ENCODE results near the gene TSEN54. TPM values are rescaled to one million over a fixed set of nuclear protein-coding genes. Genes with fewer than 3 reads are reported as not detected.
"Not testable (repeated sequence)": the region's sequence is repeated elsewhere in the genome, so short reads cannot be mapped to it uniquely, and the experiment has no call there.

The TSEN54 gene
- polyA plus RNA-seq, 1 of the 3 experiments (the other 2 are of a cell fraction): 29.8 TPM

GRCh38 chr17:75476752-75477489 lies 39.4 kb upstream of the TSEN54 start:
- H3K27ac ChIP-seq (ENCODE audit: low read depth in 2 of 2, low read length in 1 of 2): no peak overlapping the region
- H3K4me1 ChIP-seq (ENCODE audit: control insufficient read depth in 1 of 2, insufficient read depth in 2 of 2, low read depth in 1 of 2, low read length in 1 of 2): no peaks in the 10 kb centered on the region; a peak in 1 of 4 replicates
- TF ChIP-seq REST (IDR thresholded peaks at IDR 0.05; ENCODE audit: low read depth, low read length): no peak
- TF ChIP-seq FOXJ3 (CRISPR knock-in tag; IDR thresholded peaks at IDR 0.05): no peak
- no peak for TF ChIP-seq ELF1 (IDR thresholded peaks at IDR 0.05)
- TF ChIP-seq PBX3 (IDR thresholded peaks at IDR 0.05): no peak
- no peak for TF ChIP-seq JUND (IDR thresholded peaks at IDR 0.05)
- no peak for TF ChIP-seq ZBTB33 (IDR thresholded peaks at IDR 0.05; ENCODE audit: borderline replicate concordance, low read depth)
- TF ChIP-seq TEAD4 (IDR thresholded peaks at IDR 0.05; ENCODE audit: borderline replicate concordance, insufficient read depth): no peak
- no peak for TF ChIP-seq MXI1 (IDR thresholded peaks at IDR 0.05; ENCODE audit: low read depth, low read length)
- TF ChIP-seq GATA2 (CRISPR knock-in tag; IDR thresholded peaks at IDR 0.05): no peak
- TF ChIP-seq RXRA (IDR thresholded peaks at IDR 0.05; ENCODE audit: borderline replicate concordance, low read depth): no peak
- TF ChIP-seq FOXM1 (IDR thresholded peaks at IDR 0.05; ENCODE audit: low read depth): no peak
- TF ChIP-seq TAF1 (IDR thresholded peaks at IDR 0.05; ENCODE audit: borderline replicate concordance, low read depth, low read length): no peak
- no peak for DNase-seq
- H4K20me1 ChIP-seq (ENCODE audit: insufficient read depth): peaks cover 24% of the 10 kb centered on the region; the same call in 1 of the 2 replicates
- ChIA-PET POLR2A (interaction anchor here (1.1 kb wide), 2 partner anchors 21 to 23 kb away, joined by 3 to 4 read pairs; partner anchors contain the start of gene TMEM94), CTCF (interaction anchor here (0.8 to 1.8 kb wide), 6 partner anchors 8 to 276 kb away, joined by 3 to 6 read pairs (median 3); partner anchors contain the start of genes SMIM5 and TSEN54)
- H3K9me3 ChIP-seq: no peaks in the 10 kb centered on the region
- no peaks in the 10 kb centered on the region for H3F3A ChIP-seq (replicated peaks; ENCODE audit: insufficient read depth)
- H3K9ac ChIP-seq: no peak overlapping the region
- H3K36me3 ChIP-seq (replicated peaks in 1 of 2; ENCODE audit: control insufficient read depth in 1 of 2, insufficient read depth in 2 of 2, low read length in 1 of 2): peaks cover 18 to 27% of the 10 kb centered on the region in 2 experiments
- H3K79me2 ChIP-seq (ENCODE audit: insufficient read depth): 0 out of 2 replicates have a peak, but pooled peaks cover 8% of the 10 kb centered on the region
- H3K4me2 ChIP-seq: no peak overlapping the region
- no peaks in the 10 kb centered on the region for H3K27me3 ChIP-seq (ENCODE audit: insufficient read depth)
- H3K9me2 ChIP-seq: no peaks in the 10 kb centered on the region
- H2AFZ ChIP-seq (ENCODE audit: low read depth): no peak overlapping the region
- 88% methylated on average over 11 of the region's 11 CpGs for WGBS (ENCODE audit: low lambda C conversion rate)
- H3K4me3 ChIP-seq (ENCODE audit: low read depth in 2 of 2, low read length in 1 of 2): no peak overlapping the region

- H4K20me1 ChIP-seq (ENCODE audit: insufficient read depth): peaks cover 24% of the 10 kb centered on the region; the same call in 1 of the 2 replicates
Observed at GRCh38 chr17:75477490-75477862, 38.9 kb upstream of the TSEN54 start.

More at GRCh38 chr17:75477490-75477862, 38.9 kb upstream of the TSEN54 start:
- H3K4me2 ChIP-seq; H3K9ac ChIP-seq; H3K4me1 ChIP-seq (ENCODE audit: control insufficient read depth in 1 of 2, insufficient read depth in 2 of 2, low read depth in 1 of 2, low read length in 1 of 2); DNase-seq; H3K27me3 ChIP-seq (ENCODE audit: insufficient read depth); H3K9me2 ChIP-seq; POLR2A ChIA-PET; H3F3A ChIP-seq (replicated peaks; ENCODE audit: insufficient read depth); H3K27ac ChIP-seq (ENCODE audit: low read depth in 2 of 2, low read length in 1 of 2); H2AFZ ChIP-seq (ENCODE audit: low read depth); H3K9me3 ChIP-seq; H3K4me3 ChIP-seq (ENCODE audit: low read depth in 2 of 2, low read length in 1 of 2): not testable (repeated sequence)
- peaks cover 13 to 24% of the 10 kb centered on the region in 2 experiments for H3K36me3 ChIP-seq (replicated peaks in 1 of 2; ENCODE audit: control insufficient read depth in 1 of 2, insufficient read depth in 2 of 2, low read length in 1 of 2)
- WGBS (ENCODE audit: low lambda C conversion rate): 96% methylated on average over 11 of the region's 11 CpGs
- CTCF ChIA-PET: interaction anchor here (1.0 to 1.8 kb wide), 4 partner anchors 8 to 276 kb away, joined by 3 to 6 read pairs (median 4); partner anchors contain the start of genes SMIM5 and TSEN54
- 0 out of 2 replicates have a peak, but pooled peaks cover 11% of the 10 kb centered on the region for H3K79me2 ChIP-seq (ENCODE audit: insufficient read depth)
